Prostate gland (tissue), 2 donors: ENCODE data around the gene RASSF10.

ENCODE experiments used
- CTCF ChIP-seq, 4 experiments: fragments of 200-600 bp in 2 of 4; fragments of 450-650 bp in 2 of 4; sonication (generic) in 2 of 4; IDR thresholded peaks; 1 replicate in 3 of 4; 2 replicates in 1 of 4; pipeline ENCODE4 v1.5.1; 2016 to 2019; ENCODE audit warnings: antibody characterized with exemption in 4 of 4, mild to moderate bottlenecking in 2 of 4, moderate library complexity in 2 of 4
- POLR2A ChIP-seq: fragments of 450-650 bp; IDR thresholded peaks from one replicate; pipeline ENCODE4 v1.6.1; 2016; ENCODE audit warnings: antibody characterized with exemption, mild to moderate bottlenecking
- POLR2AphosphoS5 ChIP-seq: sonication (generic); formaldehyde crosslinking; IDR thresholded peaks from one replicate; pipeline ENCODE4 v1.6.1; 2017; ENCODE audit warnings: antibody characterized with exemption

GRCh38 chr11:13023423-13023822 lies 14.3 kb downstream of the RASSF10 start:
- TF ChIP-seq CTCF (IDR thresholded peaks at IDR 0.05): no peak
- no peak for TF ChIP-seq POLR2A
- TF ChIP-seq POLR2AphosphoS5: no peak
